ENCODE results near the gene MALAT1. TPM values are rescaled to one million over a fixed set of nuclear protein-coding genes. Genes with fewer than 3 reads are reported as not detected.

MALAT1 gene
- total and polyA plus RNA-seq, 2 of the 13 experiments (the other 11 are each of a cell fraction or from before 2014, with no cell fraction given), result 143 to 1,237 TPM

DNA sequence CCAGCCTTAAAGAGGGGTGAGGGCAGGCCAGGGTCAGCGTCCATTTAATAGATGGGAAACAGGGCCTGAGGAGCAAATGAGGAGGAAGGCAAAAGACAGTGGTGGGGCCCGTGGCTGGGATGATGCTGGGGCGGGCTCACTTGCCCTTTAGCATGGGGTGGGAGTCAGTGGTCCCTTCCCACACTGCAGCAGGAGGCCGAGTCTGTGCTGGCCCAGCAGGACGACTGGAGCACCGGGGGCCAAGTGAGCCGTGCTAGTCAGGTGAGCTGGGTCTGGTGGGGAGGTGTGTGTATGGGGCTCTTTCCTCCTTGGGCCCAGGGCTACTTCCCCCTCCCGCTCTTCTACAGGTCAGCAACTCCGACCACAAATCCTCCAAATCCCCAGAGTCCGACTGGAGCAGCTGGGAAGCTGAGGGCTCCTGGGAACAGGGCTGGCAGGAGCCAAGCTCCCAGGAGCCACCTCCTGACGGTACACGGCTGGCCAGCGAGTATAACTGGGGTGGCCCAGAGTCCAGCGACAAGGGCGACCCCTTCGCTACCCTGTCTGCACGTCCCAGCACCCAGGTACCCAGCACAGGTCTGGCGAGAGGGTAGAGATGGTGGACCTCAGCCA lies 38.9 kb downstream of the MALAT1 start:
- intact Hi-C loops (cut with micrococcal nuclease; ENCODE audit: unreplicated experiment) (no loop called here), in situ Hi-C loops (cut with HindIII; ENCODE audit: extremely low pct_ligation_motif_present, low pct_unique_long_range_greater_than_20kb) (no loop called here)
- Histone ChIP-seq H3K36me3 (replicated peaks in 1 of 2; ENCODE audit: control insufficient read depth in 1 of 2, insufficient read depth in 2 of 2, low read length in 2 of 2) (peaks cover 18 to 39% of the 10 kb centered on the region in 2 experiments; a peak in 4 of 5 replicates), H3K27ac (ENCODE audit: extremely low read length, insufficient read depth, low read length) (no peak overlapping the region), H3K4me2 (ENCODE audit: low read depth, low read length) (no peak overlapping the region), H2AFZ (ENCODE audit: low read length) (no peak overlapping the region), H3K27me3 (ENCODE audit: control insufficient read depth in 1 of 2, insufficient read depth in 2 of 2, low read length in 2 of 2) (no peaks in the 10 kb centered on the region), H4K20me1 (ENCODE audit: insufficient read depth, low read length) (no peaks in the 10 kb centered on the region), H3K79me2 (ENCODE audit: insufficient read depth, low read length) (no peaks in the 10 kb centered on the region), H3K9me3 (ENCODE audit: low read length) (no peaks in the 10 kb centered on the region), H3K4me3 (replicated peaks in 1 of 3; ENCODE audit: insufficient read depth in 1 of 3, low read depth in 2 of 3, low read length in 3 of 3) (no peak overlapping the region), H3K4me1 (ENCODE audit: insufficient read depth, low read length) (no peaks in the 10 kb centered on the region), H3K9ac (ENCODE audit: insufficient read depth, low read depth, low read length) (no peak overlapping the region)
- DNase-seq (ENCODE audit: low spot score) (no peak), FAIRE-seq (no peak), ATAC-seq (no peak)
- TF ChIP-seq MEIS2 (CRISPR knock-in tag; IDR thresholded peaks at IDR 0.05) (no peak), POLR2G (IDR thresholded peaks at IDR 0.05; ENCODE audit: low read depth, low read length) (no peak; the same call in 1 of the 2 replicates), ATF7 (IDR thresholded peaks at IDR 0.05) (no peak), ATF7 (CRISPR knock-in tag; IDR thresholded peaks at IDR 0.05) (no peak)
- TF ChIP-seq, protein P1, sequence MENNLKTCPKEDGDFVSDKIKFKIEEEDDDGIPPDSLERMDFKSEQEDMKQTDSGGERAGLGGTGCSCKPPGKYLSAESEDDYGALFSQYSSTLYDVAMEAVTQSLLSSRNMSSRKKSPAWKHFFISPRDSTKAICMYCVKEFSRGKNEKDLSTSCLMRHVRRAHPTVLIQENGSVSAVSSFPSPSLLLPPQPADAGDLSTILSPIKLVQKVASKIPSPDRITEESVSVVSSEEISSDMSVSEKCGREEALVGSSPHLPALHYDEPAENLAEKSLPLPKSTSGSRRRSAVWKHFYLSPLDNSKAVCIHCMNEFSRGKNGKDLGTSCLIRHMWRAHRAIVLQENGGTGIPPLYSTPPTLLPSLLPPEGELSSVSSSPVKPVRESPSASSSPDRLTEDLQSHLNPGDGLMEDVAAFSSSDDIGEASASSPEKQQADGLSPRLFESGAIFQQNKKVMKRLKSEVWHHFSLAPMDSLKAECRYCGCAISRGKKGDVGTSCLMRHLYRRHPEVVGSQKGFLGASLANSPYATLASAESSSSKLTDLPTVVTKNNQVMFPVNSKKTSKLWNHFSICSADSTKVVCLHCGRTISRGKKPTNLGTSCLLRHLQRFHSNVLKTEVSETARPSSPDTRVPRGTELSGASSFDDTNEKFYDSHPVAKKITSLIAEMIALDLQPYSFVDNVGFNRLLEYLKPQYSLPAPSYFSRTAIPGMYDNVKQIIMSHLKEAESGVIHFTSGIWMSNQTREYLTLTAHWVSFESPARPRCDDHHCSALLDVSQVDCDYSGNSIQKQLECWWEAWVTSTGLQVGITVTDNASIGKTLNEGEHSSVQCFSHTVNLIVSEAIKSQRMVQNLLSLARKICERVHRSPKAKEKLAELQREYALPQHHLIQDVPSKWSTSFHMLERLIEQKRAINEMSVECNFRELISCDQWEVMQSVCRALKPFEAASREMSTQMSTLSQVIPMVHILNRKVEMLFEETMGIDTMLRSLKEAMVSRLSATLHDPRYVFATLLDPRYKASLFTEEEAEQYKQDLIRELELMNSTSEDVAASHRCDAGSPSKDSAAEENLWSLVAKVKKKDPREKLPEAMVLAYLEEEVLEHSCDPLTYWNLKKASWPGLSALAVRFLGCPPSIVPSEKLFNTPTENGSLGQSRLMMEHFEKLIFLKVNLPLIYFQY (CRISPR knock-in tag; IDR thresholded peaks at IDR 0.05; ENCODE audit: borderline replicate concordance), result no peak
- BruUV-seq (replicated peaks), result TSS peak; percentile 30
- POLR2A ChIA-PET, result interaction anchor here (1.1 to 1.7 kb wide), 3 partner anchors 8 to 14 kb away, joined by 4 to 7 read pairs (median 5); partner anchors contain the start of gene SCYL1
- CTCF ChIA-PET (ENCODE audit: low intra/inter-chr PET ratio, low total read pairs), result no interaction called here
- WGBS (ENCODE audit: low lambda C conversion rate), result 95% methylated on average over 10 of the region's 18 CpGs

Measured in HepG2 (cell line).